Loucy (cell line): ENCODE data around the gene TEAD3.

Source experiments
- H2AFZ ChIP-seq: fragments of 200-600 bp; sonication (generic); 2 replicates; pipeline ENCODE4 v1.6.0; 2016; ENCODE audit warnings: antibody characterized with exemption, mild to moderate bottlenecking, low read length, moderate library complexity
- H3F3A ChIP-seq: fragments of 200-600 bp; 2 replicates; pipeline ENCODE4 v1.6.0; 2016; ENCODE audit warnings: antibody characterized with exemption, low read depth, mild to moderate bottlenecking
- H3K27me3 ChIP-seq: fragments of 200-600 bp; sonication (generic); 2 replicates; pipeline ENCODE4 v1.6.1; 2014; ENCODE audit warnings: low read length, mild to moderate bottlenecking; ENCODE audit not compliant: insufficient read depth, poor library complexity, severe bottlenecking
- H3K36me3 ChIP-seq: fragments of 200-600 bp; sonication (generic); 2 replicates; pipeline ENCODE4 v1.6.1; 2016; ENCODE audit warnings: low read length; ENCODE audit not compliant: insufficient read depth
- H3K4me1 ChIP-seq: fragments of 200-600 bp; sonication (generic); 2 replicates; pipeline ENCODE4 v1.5.1; 2014; ENCODE audit warnings: low read length, mild to moderate bottlenecking; ENCODE audit not compliant: insufficient read depth, poor library complexity, severe bottlenecking
- H3K4me2 ChIP-seq: fragments of 200-600 bp; sonication (generic); 2 replicates; pipeline ENCODE4 v1.6.0; 2014; ENCODE audit warnings: antibody characterized with exemption, low read length, low read depth, mild to moderate bottlenecking; ENCODE audit not compliant: poor library complexity, severe bottlenecking
- H3K4me3 ChIP-seq: fragments of 200-600 bp; sonication (generic); 2 replicates; pipeline ENCODE4 v1.5.1; 2014; ENCODE audit warnings: low read length, mild to moderate bottlenecking, mixed read lengths; ENCODE audit not compliant: poor library complexity, severe bottlenecking
- H3K79me2 ChIP-seq: fragments of 200-600 bp; sonication (generic); 2 replicates; pipeline ENCODE4 v1.6.1; 2014; ENCODE audit warnings: low read length; ENCODE audit not compliant: insufficient read depth
- H3K9ac ChIP-seq: fragments of 200-600 bp; sonication (generic); 2 replicates; pipeline ENCODE4 v1.6.0; 2014; ENCODE audit warnings: mild to moderate bottlenecking, low read depth, low read length, moderate library complexity; ENCODE audit not compliant: poor library complexity, severe bottlenecking
- H3K9me2 ChIP-seq: fragments of 200-600 bp; sonication (generic); replicated peaks from 2 replicates; pipeline ENCODE4 v1.6.1; 2016; ENCODE audit warnings: low read depth, low read length, mixed read lengths
- H3K9me3 ChIP-seq: fragments of 200-600 bp; sonication (generic); 2 replicates; pipeline ENCODE4 v1.6.1; 2014; ENCODE audit warnings: mild to moderate bottlenecking, antibody characterized with exemption, low read length, low read depth; ENCODE audit not compliant: insufficient read depth
- H4K20me1 ChIP-seq: fragments of 200-600 bp; sonication (generic); 2 replicates; pipeline ENCODE4 v1.6.0; 2014; ENCODE audit warnings: antibody characterized with exemption, low read length, mild to moderate bottlenecking; ENCODE audit not compliant: insufficient read depth, poor library complexity, severe bottlenecking
- CTCF ChIP-seq: fragments of 200-600 bp; sonication (generic); conservative IDR thresholded peaks from 2 replicates; pipeline ENCODE4 v1.5.1; 2014; ENCODE audit warnings: mild to moderate bottlenecking, antibody characterized with exemption, low read length
- EZH2phosphoT487 ChIP-seq: fragments of 200-600 bp; IDR thresholded peaks from 2 replicates; pipeline ENCODE4 v1.6.1; 2018; ENCODE audit warnings: antibody characterized with exemption, mild to moderate bottlenecking, moderate library complexity, borderline replicate concordance

Gene TEAD3

GRCh38 chr6:35492258-35492973, 4.5 kb downstream of the TEAD3 start:
- no peaks in the 10 kb centered on the region for H3K9me3 ChIP-seq
- H3K4me1 ChIP-seq = peaks cover 22% of the 10 kb centered on the region

GRCh38 chr6:35491558-35492257, 5.2 kb downstream of the TEAD3 start:
- no peak overlapping the region for H3K9ac ChIP-seq
- no peaks in the 10 kb centered on the region for H3K27me3 ChIP-seq
- no peak overlapping the region for H3K4me3 ChIP-seq
- H3F3A ChIP-seq = no peaks in the 10 kb centered on the region
- no peaks in the 10 kb centered on the region for H3K9me2 ChIP-seq
- no peaks in the 10 kb centered on the region for H3K36me3 ChIP-seq
- TF ChIP-seq EZH2phosphoT487 (no peak), CTCF (no peak)
- H4K20me1 ChIP-seq = no peaks in the 10 kb centered on the region
- peaks cover 22% of the 10 kb centered on the region for H3K4me1 ChIP-seq
- no peak overlapping the region for H2AFZ ChIP-seq
- H3K9me3 ChIP-seq = no peaks in the 10 kb centered on the region
- no peak overlapping the region for H3K4me2 ChIP-seq
- no peaks in the 10 kb centered on the region for H3K79me2 ChIP-seq

More at GRCh38 chr6:35492258-35492973, 4.5 kb downstream of the TEAD3 start:
- no peaks in the 10 kb centered on the region for H3K79me2 ChIP-seq
- no peak overlapping the region for H3K9ac ChIP-seq
- TF ChIP-seq CTCF = no peak
- no peak for TF ChIP-seq EZH2phosphoT487
- peaks cover 1% of the 10 kb centered on the region for H3K27me3 ChIP-seq
- no peaks in the 10 kb centered on the region for H3K36me3 ChIP-seq
- no peaks in the 10 kb centered on the region for H3K9me2 ChIP-seq
- H3F3A ChIP-seq = no peaks in the 10 kb centered on the region
- no peak overlapping the region for H3K4me2 ChIP-seq
- H2AFZ ChIP-seq = no peak overlapping the region
- no peak overlapping the region for H3K4me3 ChIP-seq
- no peaks in the 10 kb centered on the region for H4K20me1 ChIP-seq

- Histone ChIP-seq H3K9me2 (no peaks in the 10 kb centered on the region), H3K4me2 (no peak overlapping the region), H3F3A (no peaks in the 10 kb centered on the region), H3K27me3 (no peaks in the 10 kb centered on the region), H3K4me3 (no peak overlapping the region), H3K4me1 (peaks cover 22% of the 10 kb centered on the region), H2AFZ (no peak overlapping the region), H3K79me2 (no peaks in the 10 kb centered on the region), H3K9ac (no peak overlapping the region), H3K36me3 (no peaks in the 10 kb centered on the region), H3K9me3 (no peaks in the 10 kb centered on the region), H4K20me1 (no peaks in the 10 kb centered on the region)
- TF ChIP-seq CTCF (no peak), EZH2phosphoT487 (no peak)
Observed at GRCh38 chr6:35490821-35491557, 5.9 kb downstream of the TEAD3 start.
